Body of pancreas (tissue), 4 donors: ENCODE measurements around the gene EVX2. TPM values are rescaled to one million over a fixed set of nuclear protein-coding genes. Genes with fewer than 3 reads are reported as not detected.

Source experiments
- ATAC-seq: fragments of 150-250 bp; one replicate; pipeline ENCODE4 v1.9.1; 2016
- DNase-seq, 4 donors: peaks; one replicate each; pipeline ENCODE4 v3.0.0-alpha.2; 2019
- H3K27ac ChIP-seq, 4 donors: fragments of 200-600 bp; sonication (generic); 1 replicate in 3 of 4; 2 replicates in 1 of 4; pipeline versions ENCODE4 v1.5.1 to v1.6.1; 2016 to 2019; ENCODE audit warnings: mild to moderate bottlenecking in 1 of 4, mixed read lengths in 1 of 4, moderate library complexity in 1 of 4
- H3K27me3 ChIP-seq, 2 donors: fragments of 200-600 bp; sonication (generic); one replicate each; pipeline ENCODE4 v1.6.0; 2016; ENCODE audit warnings: mild to moderate bottlenecking in 1 of 2
- H3K36me3 ChIP-seq, 2 donors: fragments of 200-600 bp; sonication (generic); replicated peaks in 1 of 2; 2 replicates each; pipeline ENCODE4 v1.5.1; 2016; ENCODE audit warnings: low read depth in 2 of 2; ENCODE audit not compliant: insufficient read depth in 1 of 2
- H3K4me1 ChIP-seq: fragments of 200-600 bp; sonication (generic); one replicate; pipeline ENCODE4 v1.6.0; 2016
- H3K4me3 ChIP-seq, 2 donors: fragments of 200-600 bp; sonication (generic); 1 replicate in 1 of 2; 2 replicates in 1 of 2; pipeline ENCODE4 v1.5.1; 2016 to 2019
- H3K9me3 ChIP-seq, 3 donors: fragments of 200-600 bp; sonication (generic); 1 replicate in 2 of 3; 2 replicates in 1 of 3; pipeline ENCODE4 v1.5.1; 2016
- POLR2A ChIP-seq, 3 donors: fragments of 450-650 bp; IDR thresholded peaks; one replicate each; pipeline ENCODE4 v1.6.1; 2016; ENCODE audit warnings: antibody characterized with exemption in 3 of 3, mild to moderate bottlenecking in 2 of 3
- WGBS, 2 donors: methylation state at CpG; one replicate each; pipeline ENCODE4 v1.1.5; 2017; 5-methylcytosine and 5-hydroxymethylcytosine counted together
- intact Hi-C: fragments of 100-400 bp; cut with DNase I; formaldehyde crosslinking; loops from one replicate; pipeline ENCODE4 v1.15.1; 2023
- total RNA-seq, 2 donors: library from RNA; depleted of rRNA; stranded (reverse); fragments of >200 nt; gene quantifications; one replicate each; pipeline ENCODE4 v1.1.0, GENCODE V29; 2016
- TF ChIP-seq, protein P1 (sequence below), 7 experiments: fragments of 450-650 bp in 4 of 7; fragments of 200-600 bp in 3 of 7; sonication (generic) in 3 of 7; IDR thresholded peaks; one replicate each; pipeline ENCODE4 v1.5.1; 2016 to 2019; ENCODE audit warnings: antibody characterized with exemption in 7 of 7

The EVX2 gene
- total RNA-seq, 2 donors from 2014 or later = not detected

- no peak for TF ChIP-seq POLR2A (IDR thresholded peaks at IDR 0.05)
- TF ChIP-seq, protein P1, sequence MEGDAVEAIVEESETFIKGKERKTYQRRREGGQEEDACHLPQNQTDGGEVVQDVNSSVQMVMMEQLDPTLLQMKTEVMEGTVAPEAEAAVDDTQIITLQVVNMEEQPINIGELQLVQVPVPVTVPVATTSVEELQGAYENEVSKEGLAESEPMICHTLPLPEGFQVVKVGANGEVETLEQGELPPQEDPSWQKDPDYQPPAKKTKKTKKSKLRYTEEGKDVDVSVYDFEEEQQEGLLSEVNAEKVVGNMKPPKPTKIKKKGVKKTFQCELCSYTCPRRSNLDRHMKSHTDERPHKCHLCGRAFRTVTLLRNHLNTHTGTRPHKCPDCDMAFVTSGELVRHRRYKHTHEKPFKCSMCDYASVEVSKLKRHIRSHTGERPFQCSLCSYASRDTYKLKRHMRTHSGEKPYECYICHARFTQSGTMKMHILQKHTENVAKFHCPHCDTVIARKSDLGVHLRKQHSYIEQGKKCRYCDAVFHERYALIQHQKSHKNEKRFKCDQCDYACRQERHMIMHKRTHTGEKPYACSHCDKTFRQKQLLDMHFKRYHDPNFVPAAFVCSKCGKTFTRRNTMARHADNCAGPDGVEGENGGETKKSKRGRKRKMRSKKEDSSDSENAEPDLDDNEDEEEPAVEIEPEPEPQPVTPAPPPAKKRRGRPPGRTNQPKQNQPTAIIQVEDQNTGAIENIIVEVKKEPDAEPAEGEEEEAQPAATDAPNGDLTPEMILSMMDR (IDR thresholded peaks at IDR 0.05) = no peak
- no peaks in the 10 kb centered on the region for H3K36me3 ChIP-seq
- H3K9me3 ChIP-seq = no peaks in the 10 kb centered on the region
- H3K4me1 ChIP-seq = peaks cover 7% of the 10 kb centered on the region
- ATAC-seq = no peak
- no peak for DNase-seq
- no peak overlapping the region for H3K27ac ChIP-seq
- H3K4me3 ChIP-seq = no peak overlapping the region
- H3K27me3 ChIP-seq = peaks cover 0 to 74% of the 10 kb centered on the region in 2 donors
- 14% methylated on average over 22 to 40 of the region's 40 CpGs for WGBS, 2 donors
- intact Hi-C loops = no loop called here
Observed at GRCh38 chr2:176117162-176117822, 33.5 kb upstream of the EVX2 start.

GRCh38 chr2:176115883-176116813 is 32.4 kb upstream of the EVX2 start, which contains the start of gene HOXD10:
Gene HOXD10 (plus strand): TSS chr2:176116778. CDS start chr2:176116834, 56 bp downstream.
- DNase-seq = no peak
- H3K36me3 ChIP-seq = no peaks in the 10 kb centered on the region
- no peak within 1 kb of the TSS for H3K27ac ChIP-seq
- peaks cover 0 to 74% of the 10 kb centered on the region in 2 donors for H3K27me3 ChIP-seq
- TF ChIP-seq, protein P1 (IDR thresholded peaks at IDR 0.05) = no peak
- no peak for TF ChIP-seq POLR2A (IDR thresholded peaks at IDR 0.05)
- H3K9me3 ChIP-seq = no peaks in the 10 kb centered on the region
- H3K4me1 ChIP-seq = peaks cover 4% of the 10 kb centered on the region
- 4 to 9% methylated on average over 37 to 60 of the region's 66 CpGs for WGBS, 2 donors
- ATAC-seq = no peak
- no peak within 1 kb of the TSS for H3K4me3 ChIP-seq
- intact Hi-C loops = no loop called here

- Histone ChIP-seq H3K4me3 (no peak overlapping the region), H3K36me3 (no peaks in the 10 kb centered on the region), H3K27me3 (peaks cover 0 to 73% of the 10 kb centered on the region in 2 donors), H3K4me1 (peaks cover 4% of the 10 kb centered on the region), H3K27ac (no peak overlapping the region), H3K9me3 (no peaks in the 10 kb centered on the region)
- 12 to 18% methylated on average over 16 of the region's 16 CpGs for WGBS, 2 donors
- ATAC-seq = no peak
- TF ChIP-seq, protein P1 (IDR thresholded peaks at IDR 0.05) = no peak
- no peak for TF ChIP-seq POLR2A (IDR thresholded peaks at IDR 0.05)
- DNase-seq = no peak
- intact Hi-C loops = no loop called here
Observed at GRCh38 chr2:176114930-176115625, 31.3 kb upstream of the EVX2 start.

DNA sequence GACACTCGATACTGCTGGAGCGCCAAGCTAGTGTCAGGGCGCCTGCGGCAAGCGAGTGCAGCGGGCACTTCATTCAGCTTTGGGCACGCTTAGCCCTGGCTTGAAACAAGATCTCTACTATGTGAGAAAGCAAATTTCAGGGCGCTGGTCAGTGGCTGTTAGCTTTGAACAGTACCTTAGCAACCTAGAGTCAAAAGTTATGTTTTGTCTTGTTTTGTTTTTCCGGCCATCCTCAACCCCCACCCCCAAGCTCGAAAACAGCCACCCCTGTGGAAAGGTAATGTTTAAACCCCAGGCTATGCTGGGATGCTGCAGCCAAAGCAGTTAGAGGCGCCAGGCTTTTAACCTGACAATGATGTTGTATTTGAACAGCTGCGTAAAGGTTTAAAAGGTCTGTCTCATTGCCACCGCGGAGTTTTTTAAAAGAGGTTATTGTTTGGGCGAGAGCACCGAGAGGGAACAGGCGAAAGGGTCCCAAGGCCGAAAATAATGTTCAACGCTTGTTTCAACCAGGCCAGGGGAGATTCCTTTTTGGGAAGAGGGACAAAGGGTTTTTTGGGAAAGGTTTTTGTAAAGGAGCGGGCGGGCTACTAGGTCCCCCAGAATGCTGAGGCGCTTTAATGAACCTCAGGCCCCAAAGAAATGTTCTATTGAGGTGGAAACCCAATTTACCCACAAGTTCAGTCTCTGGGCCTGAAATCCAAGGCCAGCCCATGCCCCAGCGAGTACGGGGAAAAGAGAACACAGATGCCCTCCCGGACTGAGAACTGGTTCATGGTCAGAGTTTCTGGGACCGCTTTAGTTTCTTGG is 30.6 kb upstream of the EVX2 start:
- WGBS, 2 donors = 7 to 8% methylated on average over 21 to 26 of the region's 26 CpGs
- no peak overlapping the region for H3K4me3 ChIP-seq
- H3K36me3 ChIP-seq = no peaks in the 10 kb centered on the region
- no peak for DNase-seq
- intact Hi-C loops = no loop called here
- no peaks in the 10 kb centered on the region for H3K9me3 ChIP-seq
- TF ChIP-seq, protein P1 (IDR thresholded peaks at IDR 0.05) = no peak
- no peak for TF ChIP-seq POLR2A (IDR thresholded peaks at IDR 0.05)
- peaks cover 0 to 70% of the 10 kb centered on the region in 2 donors for H3K27me3 ChIP-seq
- no peak overlapping the region for H3K27ac ChIP-seq
- peaks cover 4% of the 10 kb centered on the region for H3K4me1 ChIP-seq
- no peak for ATAC-seq
